ENCODE results near the gene ZBTB20. TPM values are rescaled to one million over a fixed set of nuclear protein-coding genes. Genes with fewer than 3 reads are reported as not detected.

ZBTB20 gene
- total RNA-seq, 4 donors from 2014 or later: 46.1 to 102 (median 81.9) TPM

DNA sequence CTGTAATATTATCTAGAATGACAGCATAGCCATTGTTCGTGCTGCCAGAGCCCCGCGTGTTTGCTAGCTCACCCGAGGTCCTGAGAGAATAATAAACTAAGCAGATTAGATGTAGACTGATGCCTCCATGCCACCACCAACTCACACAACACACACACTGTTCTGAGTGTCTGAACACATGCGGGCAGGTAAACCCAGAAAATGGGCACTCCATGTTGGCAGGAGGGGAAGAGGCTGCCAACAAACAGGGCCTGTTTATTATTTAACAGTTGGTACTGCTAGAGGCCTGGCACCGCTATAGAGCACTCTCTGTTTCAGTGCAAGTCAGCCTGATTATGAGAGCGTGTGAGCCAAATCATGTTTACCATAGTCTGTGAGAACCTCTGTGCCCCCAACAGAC, 299.0 kb downstream of the ZBTB20 start:
- ATAC-seq (ENCODE audit: low FRiP score) (no peak), DNase-seq (ENCODE audit: low spot score) (no peak)
- TF ChIP-seq, protein P1, sequence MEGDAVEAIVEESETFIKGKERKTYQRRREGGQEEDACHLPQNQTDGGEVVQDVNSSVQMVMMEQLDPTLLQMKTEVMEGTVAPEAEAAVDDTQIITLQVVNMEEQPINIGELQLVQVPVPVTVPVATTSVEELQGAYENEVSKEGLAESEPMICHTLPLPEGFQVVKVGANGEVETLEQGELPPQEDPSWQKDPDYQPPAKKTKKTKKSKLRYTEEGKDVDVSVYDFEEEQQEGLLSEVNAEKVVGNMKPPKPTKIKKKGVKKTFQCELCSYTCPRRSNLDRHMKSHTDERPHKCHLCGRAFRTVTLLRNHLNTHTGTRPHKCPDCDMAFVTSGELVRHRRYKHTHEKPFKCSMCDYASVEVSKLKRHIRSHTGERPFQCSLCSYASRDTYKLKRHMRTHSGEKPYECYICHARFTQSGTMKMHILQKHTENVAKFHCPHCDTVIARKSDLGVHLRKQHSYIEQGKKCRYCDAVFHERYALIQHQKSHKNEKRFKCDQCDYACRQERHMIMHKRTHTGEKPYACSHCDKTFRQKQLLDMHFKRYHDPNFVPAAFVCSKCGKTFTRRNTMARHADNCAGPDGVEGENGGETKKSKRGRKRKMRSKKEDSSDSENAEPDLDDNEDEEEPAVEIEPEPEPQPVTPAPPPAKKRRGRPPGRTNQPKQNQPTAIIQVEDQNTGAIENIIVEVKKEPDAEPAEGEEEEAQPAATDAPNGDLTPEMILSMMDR (IDR thresholded peaks at IDR 0.05): no peak

DNA sequence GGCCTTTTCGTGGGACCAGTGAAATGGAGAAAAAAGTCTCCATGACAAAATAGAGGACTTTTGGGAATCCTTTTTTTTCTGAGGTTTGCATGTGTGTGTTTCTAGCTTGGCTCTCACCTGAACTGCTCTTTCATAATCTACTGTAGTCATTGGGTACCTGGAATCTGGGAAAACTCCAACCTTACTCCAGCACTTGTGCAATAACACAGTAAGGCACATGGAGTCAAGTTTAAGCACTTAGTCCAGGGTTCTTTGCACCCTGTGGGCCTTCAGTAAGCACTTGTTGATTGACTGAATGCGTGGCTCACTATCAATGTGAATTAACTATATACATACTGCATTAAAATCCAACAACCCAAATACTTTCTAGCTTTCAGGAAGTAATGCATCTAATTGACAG, 299.5 kb downstream of the ZBTB20 start:
- TF ChIP-seq, protein P1 (IDR thresholded peaks at IDR 0.05): no peak
- ATAC-seq (ENCODE audit: low FRiP score) (no peak), DNase-seq (ENCODE audit: low spot score) (no peak)

DNA sequence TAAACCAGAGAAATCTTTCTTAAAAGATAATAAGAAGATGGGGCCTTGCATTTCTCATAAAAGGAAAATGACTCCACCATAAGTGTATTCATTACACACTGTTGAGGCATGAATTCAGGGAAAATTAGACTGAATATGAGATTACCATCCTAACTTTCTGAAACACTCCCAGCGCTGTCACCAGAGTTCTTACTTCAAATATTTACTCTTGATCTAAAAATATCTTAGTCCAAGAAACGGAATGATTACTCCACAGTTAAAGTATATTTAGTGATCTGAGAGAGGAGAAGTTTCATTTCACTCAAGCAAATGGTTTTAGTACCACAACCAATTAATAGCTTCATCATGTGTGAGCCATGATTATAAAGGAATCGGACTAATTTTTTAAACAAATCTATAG, 300.3 kb downstream of the ZBTB20 start:
- DNase-seq (ENCODE audit: low spot score): no peak
- no peak for ATAC-seq (ENCODE audit: low FRiP score)
- TF ChIP-seq, protein P1 (IDR thresholded peaks at IDR 0.05): no peak

DNA sequence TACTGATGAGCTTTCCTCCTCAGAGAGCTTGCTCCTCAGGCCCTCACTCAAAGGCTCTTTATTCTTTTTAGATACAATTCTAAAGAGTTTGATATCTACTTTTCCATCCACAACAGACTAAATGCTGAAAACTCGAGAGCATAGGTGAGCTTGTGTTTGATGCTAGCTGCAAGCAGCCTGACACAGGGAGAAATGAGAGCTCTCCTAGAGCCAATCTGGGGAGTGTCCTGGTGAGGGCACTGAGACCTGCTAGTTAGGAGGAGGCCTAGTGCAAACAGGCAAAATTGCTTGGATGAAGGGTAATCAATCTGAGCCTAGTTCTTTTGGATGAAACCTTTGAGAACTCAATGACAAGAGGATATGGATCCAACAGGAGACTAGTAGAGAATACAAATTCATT, 300.8 kb downstream of the ZBTB20 start:
- TF ChIP-seq, protein P1 (IDR thresholded peaks at IDR 0.05): no peak
- ATAC-seq (ENCODE audit: low FRiP score): no peak

DNA sequence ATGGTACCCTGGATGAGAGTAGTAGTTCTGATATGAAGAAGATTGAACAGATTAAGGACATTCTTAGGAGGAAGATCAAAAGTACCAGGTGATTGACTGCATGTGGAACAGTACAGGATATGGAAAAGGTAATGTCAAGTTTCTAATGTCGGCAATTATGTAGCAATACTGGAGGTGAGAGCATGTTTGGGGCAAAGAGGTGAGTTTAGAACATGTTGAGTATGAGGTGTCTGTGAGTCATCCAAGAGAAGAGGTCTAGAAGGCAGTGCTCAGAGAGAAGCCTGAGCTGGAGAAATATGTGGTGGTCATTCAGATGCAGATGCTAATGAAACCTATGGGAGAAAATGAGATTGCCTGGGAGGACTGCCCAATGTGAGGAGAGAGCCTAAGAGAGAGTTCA, 305.6 kb downstream of the ZBTB20 start:
- ATAC-seq (ENCODE audit: low FRiP score) (no peak), DNase-seq (ENCODE audit: low spot score) (no peak)
- TF ChIP-seq, protein P1 (IDR thresholded peaks at IDR 0.05): no peak

More for the DNA sequence above, 300.8 kb downstream of the ZBTB20 start:
- no peak for DNase-seq (ENCODE audit: low spot score)

DNA sequence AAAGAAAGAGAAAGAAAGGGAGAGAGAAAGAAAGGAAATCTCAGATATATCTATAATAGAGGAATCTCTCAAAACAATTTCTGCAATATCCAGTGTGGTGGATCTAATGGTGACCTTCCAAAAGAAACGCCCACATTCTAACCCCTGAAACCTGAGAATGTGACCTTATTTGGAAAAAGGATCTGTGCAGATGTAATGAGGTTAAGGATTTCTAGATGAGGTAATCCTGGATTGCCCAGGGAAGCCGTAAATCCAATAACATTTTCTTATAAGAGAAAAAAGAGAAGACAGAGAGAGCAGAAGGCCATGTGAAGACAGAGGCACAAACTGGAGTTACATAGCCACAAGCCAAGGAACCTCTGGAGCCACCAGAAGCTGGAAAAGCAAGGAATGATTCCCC, 307.6 kb downstream of the ZBTB20 start:
- TF ChIP-seq, protein P1 (IDR thresholded peaks at IDR 0.05): no peak
- DNase-seq (ENCODE audit: low spot score) (no peak), ATAC-seq (ENCODE audit: low FRiP score) (no peak)

DNA sequence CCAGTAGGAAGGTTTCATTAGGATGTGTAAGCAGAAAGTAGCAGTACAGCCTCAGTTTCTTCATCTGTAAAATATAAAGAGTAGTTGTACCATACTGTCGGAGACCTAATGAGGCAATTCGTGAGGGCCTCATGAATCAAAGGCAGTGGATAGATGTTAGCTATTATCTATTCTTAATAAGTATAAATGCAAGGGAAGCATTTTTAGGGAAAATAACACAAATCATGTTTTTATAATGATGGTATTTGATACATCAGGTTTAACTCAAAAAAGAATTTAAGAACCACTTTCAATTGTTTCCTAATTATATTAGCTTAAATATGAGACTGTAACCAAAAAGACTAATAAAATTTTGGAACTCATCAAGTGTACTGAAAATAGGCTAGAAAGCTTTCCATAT, 309.1 kb downstream of the ZBTB20 start:
- ATAC-seq (ENCODE audit: low FRiP score) (no peak), DNase-seq (ENCODE audit: low spot score) (no peak)
- TF ChIP-seq, protein P1 (IDR thresholded peaks at IDR 0.05): no peak

Data from omental fat pad (tissue), 4 donors.